IMR-90 (cell line): Measurements from ENCODE around the gene SLC22A14. TPM values are rescaled to one million over a fixed set of nuclear protein-coding genes. Genes with fewer than 3 reads are reported as not detected.

ENCODE experiments used
- ATAC-seq: fragments of 200-7000 bp; cut with Tn5 transposase; 2 replicates; pipeline ENCODE4 v1.9.1; 2020; ENCODE audit warnings: low read depth, mild to moderate bottlenecking, moderate library complexity
- BruUV-seq: library from RNA; stranded (reverse); fragments of 400-500 nt; replicated peaks from 2 replicates; lab custom pipeline; 2021; lab: Mats Ljungman, UMichigan
- CTCF ChIA-PET: fragments of 300-600 bp; formaldehyde crosslinking; extraction: SDS; loops from one replicate; lab custom pipeline; 2021; ENCODE audit warnings: antibody characterized with exemption; lab: Yijun Ruan, JAX
- POLR2A ChIA-PET: fragments of 300-600 bp; sonication (Branson Sonifier 250); formaldehyde crosslinking; loops from one replicate; lab custom pipeline; 2022; ENCODE audit warnings: antibody characterized with exemption; ENCODE audit not compliant: unreplicated experiment; lab: Charles Lee
- DNase-seq: peaks from one replicate; pipeline ENCODE4 v3.0.0; 2013
- H2AFZ ChIP-seq: replicated peaks from 2 replicates; pipeline ENCODE3; 2013; ENCODE audit warnings: low read length, mild to moderate bottlenecking; ENCODE audit not compliant: poor library complexity
- H2AK5ac ChIP-seq: 2 replicates; pipeline ENCODE4 v1.6.1; 2013; ENCODE audit warnings: low read depth, low read length, inconsistent platforms
- H2AK9ac ChIP-seq: replicated peaks from 2 replicates; pipeline ENCODE3; 2013; ENCODE audit warnings: mild to moderate bottlenecking, low read depth, low read length, moderate library complexity; ENCODE audit not compliant: poor library complexity
- H2BK120ac ChIP-seq: 2 replicates; pipeline ENCODE4 v1.6.1; 2013; ENCODE audit warnings: low read depth, low read length, inconsistent platforms
- H2BK15ac ChIP-seq: 3 replicates; pipeline ENCODE4 v1.6.1; 2013; ENCODE audit warnings: low read depth, low read length, inconsistent platforms
- H2BK20ac ChIP-seq: 2 replicates; pipeline ENCODE4 v1.6.1; 2013; ENCODE audit warnings: low read depth, mild to moderate bottlenecking, inconsistent platforms, low read length, moderate library complexity
- H2BK5ac ChIP-seq: 2 replicates; pipeline ENCODE4 v1.6.1; 2013; ENCODE audit warnings: mild to moderate bottlenecking, low read depth, low read length, inconsistent platforms; ENCODE audit not compliant: poor library complexity, severe bottlenecking
- H3K14ac ChIP-seq: replicated peaks from 2 replicates; pipeline ENCODE4 v1.6.1; 2013; ENCODE audit warnings: low read depth, low read length, inconsistent platforms
- H3K18ac ChIP-seq: 2 replicates; pipeline ENCODE4 v1.6.1; 2013; ENCODE audit warnings: low read depth, low read length, control low read depth
- H3K23ac ChIP-seq: 2 replicates; pipeline ENCODE4 v1.6.1; 2013; ENCODE audit warnings: low read depth, low read length, inconsistent platforms
- H3K27ac ChIP-seq: 2 replicates; pipeline ENCODE4 v1.5.1; 2013; ENCODE audit warnings: mild to moderate bottlenecking, control low read depth, low read length; ENCODE audit not compliant: insufficient read depth
- H3K27me3 ChIP-seq: 2 replicates; pipeline ENCODE4 v1.6.1; 2013; ENCODE audit warnings: low read length; ENCODE audit not compliant: control insufficient read depth, insufficient read depth
- H3K36me3 ChIP-seq: 2 replicates; pipeline ENCODE4 v1.6.1; 2013; ENCODE audit warnings: low read length, mixed read lengths; ENCODE audit not compliant: control insufficient read depth, insufficient read depth
- H3K4ac ChIP-seq: 2 replicates; pipeline ENCODE4 v1.6.1; 2013; ENCODE audit warnings: low read depth, low read length, inconsistent platforms
- H3K4me1 ChIP-seq: 2 replicates; pipeline ENCODE4 v1.6.1; 2013; ENCODE audit warnings: low read length, mixed read lengths; ENCODE audit not compliant: control insufficient read depth, insufficient read depth
- H3K4me2 ChIP-seq: 2 replicates; pipeline ENCODE4 v1.6.1; 2013; ENCODE audit warnings: low read depth, mild to moderate bottlenecking, control low read depth, low read length, moderate library complexity
- H3K4me3 ChIP-seq: 2 replicates; pipeline ENCODE4 v1.5.1; 2013; ENCODE audit warnings: low read depth, mild to moderate bottlenecking, control low read depth, low read length, moderate library complexity; ENCODE audit not compliant: insufficient read depth
- H3K56ac ChIP-seq: 2 replicates; pipeline ENCODE4 v1.6.1; 2013; ENCODE audit warnings: low read length, inconsistent platforms; ENCODE audit not compliant: insufficient read depth; ENCODE audit errors: extremely low read depth
- H3K79me1 ChIP-seq, 2 experiments: 2 replicates each; pipeline ENCODE4 v1.6.1; 2013; ENCODE audit warnings: low read length in 2 of 2, inconsistent platforms in 1 of 2, low read depth in 1 of 2
- H3K9ac ChIP-seq: 2 replicates; pipeline ENCODE4 v1.6.1; 2013; ENCODE audit warnings: low read depth, low read length, control low read depth
- H3K9me1 ChIP-seq: 2 replicates; pipeline ENCODE4 v1.6.1; 2013; ENCODE audit warnings: low read length, inconsistent platforms; ENCODE audit not compliant: insufficient read depth
- H3K9me3 ChIP-seq: 2 replicates; pipeline ENCODE4 v1.6.1; 2013; ENCODE audit warnings: low read length; ENCODE audit not compliant: control insufficient read depth, insufficient read depth
- H4K20me1 ChIP-seq: 2 replicates; pipeline ENCODE4 v1.6.1; 2013; ENCODE audit warnings: low read length, inconsistent platforms; ENCODE audit not compliant: insufficient read depth
- H4K5ac ChIP-seq: 2 replicates; pipeline ENCODE4 v1.6.1; 2013; ENCODE audit warnings: mild to moderate bottlenecking, low read depth, low read length, control low read depth
- H4K8ac ChIP-seq, 2 experiments: 2 replicates each; pipeline ENCODE4 v1.6.1; 2013; ENCODE audit warnings: low read depth in 2 of 2, low read length in 2 of 2, control low read depth in 1 of 2, inconsistent platforms in 1 of 2
- H4K91ac ChIP-seq: 2 replicates; pipeline ENCODE4 v1.6.1; 2013; ENCODE audit warnings: low read depth, low read length, inconsistent platforms; ENCODE audit not compliant: insufficient read depth
- CEBPB ChIP-seq: IDR thresholded peaks from 2 replicates; pipeline ENCODE4 v1.6.1; 2012; ENCODE audit warnings: low read depth, low read length, improper control_type of control experiment
- CHD1 ChIP-seq: IDR thresholded peaks from 2 replicates; pipeline ENCODE4 v1.6.1; 2012; ENCODE audit warnings: low read depth, low read length, improper control_type of control experiment
- FOS ChIP-seq: fragments of 150-350 bp; IDR thresholded peaks from 2 replicates; pipeline ENCODE4 v1.6.1; 2016; ENCODE audit warnings: low read depth, low read length
- MAFK ChIP-seq: IDR thresholded peaks from 2 replicates; pipeline ENCODE4 v1.6.1; 2012; ENCODE audit warnings: low read depth, low read length, improper control_type of control experiment
- MAZ ChIP-seq: IDR thresholded peaks from 2 replicates; pipeline ENCODE4 v1.6.1; 2012; ENCODE audit warnings: low read depth, mild to moderate bottlenecking, low read length, improper control_type of control experiment, moderate library complexity, borderline replicate concordance
- MXI1 ChIP-seq: IDR thresholded peaks from 2 replicates; pipeline ENCODE4 v1.6.1; 2012; ENCODE audit warnings: low read depth, mild to moderate bottlenecking, low read length, moderate library complexity, borderline replicate concordance
- POLR2A ChIP-seq: IDR thresholded peaks from 2 replicates; pipeline ENCODE4 v1.6.1; 2012; ENCODE audit warnings: mild to moderate bottlenecking, low read depth, low read length
- RAD21 ChIP-seq: IDR thresholded peaks from 2 replicates; pipeline ENCODE4 v1.6.1; 2012; ENCODE audit warnings: low read length, improper control_type of control experiment
- RFX5 ChIP-seq: IDR thresholded peaks from 2 replicates; pipeline ENCODE4 v1.8.0; 2012; ENCODE audit warnings: low read depth, mild to moderate bottlenecking, low read length, moderate library complexity
- WGBS, 2 experiments: methylation state at CpG; one replicate each; pipeline versions ENCODE4 v1.1.5 to v1.1.7; 2013; ENCODE audit warnings: missing lambda C conversion rate in 2 of 2; ENCODE audit not compliant: insufficient read length in 1 of 2; ENCODE audit errors: extremely low coverage in 2 of 2; 5-methylcytosine and 5-hydroxymethylcytosine counted together
- dilution Hi-C: fragments of 300-500 bp; cut with HindIII; formaldehyde crosslinking; loops from one replicate; pipeline ENCODE4 v1.14.3; 2018; ENCODE audit warnings: low sequenced_read_pairs; ENCODE audit not compliant: unreplicated experiment
- in situ Hi-C: fragments of 300-500 bp; cut with MboI; formaldehyde crosslinking; loops from 3 replicates; pipeline ENCODE4 v1.14.3; 2019; ENCODE audit warnings: low sequenced_read_pairs, inconsistent platforms, mixed read lengths
- intact Hi-C: fragments of 100-400 bp; cut with micrococcal nuclease; formaldehyde crosslinking; loops from 2 replicates; pipeline ENCODE4 v1.10.0; 2022
- polyA plus RNA-seq, 3 experiments: library from polyadenylated mRNA; depleted of rRNA; stranded (reverse); fragments of >200 nt; gene quantifications; 2 replicates each; pipeline ENCODE4 v1.2.3, GENCODE V29; 2012; ENCODE audit warnings: low replicate concordance in 1 of 3
- total RNA-seq: library from RNA; depleted of rRNA; stranded (reverse); fragments of >200 nt; gene quantifications from 2 replicates; pipeline ENCODE4 v1.2.3, GENCODE V29; 2012
- TF ChIP-seq, protein P1 (sequence below): fragments of 150-350 bp; IDR thresholded peaks from 2 replicates; pipeline ENCODE4 v1.6.1; 2016; ENCODE audit warnings: low read depth, mild to moderate bottlenecking, low read length, moderate library complexity, borderline replicate concordance
- TF ChIP-seq, protein P2 (sequence below): conservative IDR thresholded peaks from 2 replicates; pipeline ENCODE4 v1.5.1; 2012; ENCODE audit warnings: mild to moderate bottlenecking, low read depth, low read length, improper control_type of control experiment
- TF ChIP-seq, protein P3 (sequence below): fragments of 150-350 bp; IDR thresholded peaks from 2 replicates; pipeline ENCODE4 v1.6.1; 2017; ENCODE audit warnings: mild to moderate bottlenecking, antibody characterized with exemption, low read length, low read depth

The SLC22A14 gene
- total and polyA plus RNA-seq, 2 of the 4 experiments (the other 2 are of a cell fraction): under 0.01 to 0.07 TPM

DNA sequence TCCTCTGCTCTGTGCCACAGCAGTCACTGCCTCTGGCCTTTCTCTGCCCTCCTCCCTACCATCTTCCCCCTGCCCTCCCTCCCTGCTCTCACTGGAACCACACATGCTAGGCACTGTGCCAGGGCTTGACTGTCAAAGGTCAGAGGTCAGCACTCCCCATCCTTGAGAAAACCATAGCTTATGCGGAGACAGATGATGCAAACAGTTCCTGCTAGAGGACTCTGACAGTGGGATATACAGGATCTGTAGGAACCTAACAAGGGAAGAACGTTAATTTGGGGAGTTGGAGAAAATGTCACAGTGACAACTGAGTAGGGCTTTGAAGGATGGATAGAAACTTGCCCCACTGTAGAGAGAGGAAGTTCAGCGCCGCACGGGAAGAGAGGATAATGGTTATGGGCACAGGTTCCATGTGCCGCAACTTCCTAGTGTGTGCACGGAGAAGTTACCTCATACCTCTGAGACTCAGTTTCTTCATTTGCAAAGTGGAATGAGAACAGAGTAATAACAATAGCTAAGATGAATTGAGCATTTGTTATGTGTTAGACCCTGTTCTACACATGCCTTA lies 35.2 kb downstream of the SLC22A14 start:
- H3K9ac ChIP-seq: no peak overlapping the region
- in situ Hi-C loops: no loop called here
- H2AFZ ChIP-seq: no peak overlapping the region
- DNase-seq: no peak
- H3K56ac ChIP-seq: no peak overlapping the region
- H4K8ac ChIP-seq: no peak overlapping the region
- TF ChIP-seq, protein P1, sequence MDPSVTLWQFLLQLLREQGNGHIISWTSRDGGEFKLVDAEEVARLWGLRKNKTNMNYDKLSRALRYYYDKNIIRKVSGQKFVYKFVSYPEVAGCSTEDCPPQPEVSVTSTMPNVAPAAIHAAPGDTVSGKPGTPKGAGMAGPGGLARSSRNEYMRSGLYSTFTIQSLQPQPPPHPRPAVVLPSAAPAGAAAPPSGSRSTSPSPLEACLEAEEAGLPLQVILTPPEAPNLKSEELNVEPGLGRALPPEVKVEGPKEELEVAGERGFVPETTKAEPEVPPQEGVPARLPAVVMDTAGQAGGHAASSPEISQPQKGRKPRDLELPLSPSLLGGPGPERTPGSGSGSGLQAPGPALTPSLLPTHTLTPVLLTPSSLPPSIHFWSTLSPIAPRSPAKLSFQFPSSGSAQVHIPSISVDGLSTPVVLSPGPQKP: no peak
- TF ChIP-seq RAD21 (no peak), MAZ (no peak), CEBPB (no peak), RFX5 (no peak), CHD1 (no peak), POLR2A (no peak), FOS (no peak), MXI1 (no peak), MAFK (no peak)
- TF ChIP-seq, protein P2, sequence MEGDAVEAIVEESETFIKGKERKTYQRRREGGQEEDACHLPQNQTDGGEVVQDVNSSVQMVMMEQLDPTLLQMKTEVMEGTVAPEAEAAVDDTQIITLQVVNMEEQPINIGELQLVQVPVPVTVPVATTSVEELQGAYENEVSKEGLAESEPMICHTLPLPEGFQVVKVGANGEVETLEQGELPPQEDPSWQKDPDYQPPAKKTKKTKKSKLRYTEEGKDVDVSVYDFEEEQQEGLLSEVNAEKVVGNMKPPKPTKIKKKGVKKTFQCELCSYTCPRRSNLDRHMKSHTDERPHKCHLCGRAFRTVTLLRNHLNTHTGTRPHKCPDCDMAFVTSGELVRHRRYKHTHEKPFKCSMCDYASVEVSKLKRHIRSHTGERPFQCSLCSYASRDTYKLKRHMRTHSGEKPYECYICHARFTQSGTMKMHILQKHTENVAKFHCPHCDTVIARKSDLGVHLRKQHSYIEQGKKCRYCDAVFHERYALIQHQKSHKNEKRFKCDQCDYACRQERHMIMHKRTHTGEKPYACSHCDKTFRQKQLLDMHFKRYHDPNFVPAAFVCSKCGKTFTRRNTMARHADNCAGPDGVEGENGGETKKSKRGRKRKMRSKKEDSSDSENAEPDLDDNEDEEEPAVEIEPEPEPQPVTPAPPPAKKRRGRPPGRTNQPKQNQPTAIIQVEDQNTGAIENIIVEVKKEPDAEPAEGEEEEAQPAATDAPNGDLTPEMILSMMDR: no peak
- TF ChIP-seq, protein P3, sequence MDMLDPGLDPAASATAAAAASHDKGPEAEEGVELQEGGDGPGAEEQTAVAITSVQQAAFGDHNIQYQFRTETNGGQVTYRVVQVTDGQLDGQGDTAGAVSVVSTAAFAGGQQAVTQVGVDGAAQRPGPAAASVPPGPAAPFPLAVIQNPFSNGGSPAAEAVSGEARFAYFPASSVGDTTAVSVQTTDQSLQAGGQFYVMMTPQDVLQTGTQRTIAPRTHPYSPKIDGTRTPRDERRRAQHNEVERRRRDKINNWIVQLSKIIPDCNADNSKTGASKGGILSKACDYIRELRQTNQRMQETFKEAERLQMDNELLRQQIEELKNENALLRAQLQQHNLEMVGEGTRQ: no peak
- intact Hi-C loops: no loop called here
- no peak overlapping the region for H2BK120ac ChIP-seq
- no peaks in the 10 kb centered on the region for H4K20me1 ChIP-seq
- no TSS peak for BruUV-seq
- H4K5ac ChIP-seq: no peak overlapping the region
- no peak overlapping the region for H3K23ac ChIP-seq
- no peaks in the 10 kb centered on the region for H3K4me1 ChIP-seq
- no peak overlapping the region for H3K4me3 ChIP-seq
- no peak overlapping the region for H2BK5ac ChIP-seq
- H2BK15ac ChIP-seq: no peak overlapping the region
- ATAC-seq: no peak
- H2AK5ac ChIP-seq: no peak overlapping the region
- no peak overlapping the region for H3K4ac ChIP-seq
- WGBS, 2 experiments: no CpG with 5 or more reads among the region's 7 CpGs
- no peaks in the 10 kb centered on the region for H3K9me1 ChIP-seq
- H3K36me3 ChIP-seq: no peaks in the 10 kb centered on the region
- H3K27ac ChIP-seq: no peak overlapping the region
- POLR2A ChIA-PET: no interaction called here
- H3K27me3 ChIP-seq: peaks cover 9% of the 10 kb centered on the region; the same call in 1 of the 2 replicates
- H2AK9ac ChIP-seq: no peak overlapping the region
- no peaks in the 10 kb centered on the region for H3K79me1 ChIP-seq
- H3K14ac ChIP-seq: no peak overlapping the region
- H3K9me3 ChIP-seq: no peaks in the 10 kb centered on the region; the same call in 1 of the 2 replicates
- no peak overlapping the region for H3K4me2 ChIP-seq
- H3K18ac ChIP-seq: no peak overlapping the region
- no peak overlapping the region for H4K91ac ChIP-seq
- CTCF ChIA-PET: no interaction called here
- no peak overlapping the region for H2BK20ac ChIP-seq
- dilution Hi-C loops: no loop called here
